GM12878 (cell line): Measurements from ENCODE around the gene ZBED4. TPM values are rescaled to one million over a fixed set of nuclear protein-coding genes. Genes with fewer than 3 reads are reported as not detected.

Experiments
- ATAC-seq: fragments of 200-7000 bp; cut with Tn5 transposase; 3 replicates; pipeline ENCODE4 v1.9.1; 2020; ENCODE audit warnings: mild to moderate bottlenecking, moderate library complexity
- BruUV-seq: library from RNA; stranded (reverse); fragments of 400-500 nt; replicated peaks from 2 replicates; lab custom pipeline; 2021; lab: Mats Ljungman, UMichigan
- CTCF ChIA-PET: fragments of 300-600 bp; sonication (Branson Sonifier 250); formaldehyde crosslinking; extraction: SDS; loops from one replicate; lab custom pipeline; 2021; ENCODE audit warnings: inconsistent platforms; lab: Yijun Ruan, JAX
- POLR2A ChIA-PET: fragments of 350-600 bp; formaldehyde crosslinking; extraction: SDS; loops from one replicate; lab custom pipeline; 2021; ENCODE audit warnings: inconsistent platforms; lab: Charles Lee
- RAD21 ChIA-PET: fragments of 300-600 bp; sonication (Branson Sonifier 250); formaldehyde crosslinking; loops from one replicate; lab custom pipeline; 2023; ENCODE audit warnings: antibody characterized with exemption; ENCODE audit not compliant: unreplicated experiment; lab: Charles Lee
- SMC1A ChIA-PET: fragments of 300-600 bp; sonication (Branson Sonifier 250); formaldehyde crosslinking; loops from one replicate; lab custom pipeline; 2023; ENCODE audit not compliant: unreplicated experiment, uncharacterized antibody; lab: Charles Lee
- DNase-seq: peaks from one replicate; pipeline ENCODE4 v3.0.0-alpha.2; 2011; ENCODE audit warnings: low read depth, low spot score
- FAIRE-seq: peaks from 3 replicates; lab custom pipeline; 2011; peaks lifted over from hg19 to GRCh38; lab: Jason Lieb, UNC
- H2AFZ ChIP-seq: 2 replicates; pipeline ENCODE4 v1.6.0; 2011; ENCODE audit warnings: low read depth, low read length, control low read depth; ENCODE audit not compliant: control insufficient read depth
- H3K27ac ChIP-seq: 2 replicates; pipeline ENCODE4 v1.5.1; 2011; ENCODE audit warnings: control low read depth; ENCODE audit not compliant: control insufficient read depth, insufficient read depth
- H3K27me3 ChIP-seq, 2 experiments: replicated peaks in 1 of 2; 2 replicates each; pipeline versions ENCODE4 v1.6.0 to v1.6.1; 2011; ENCODE audit warnings: low read length in 1 of 2; ENCODE audit not compliant: control insufficient read depth in 2 of 2, insufficient read depth in 2 of 2
- H3K36me3 ChIP-seq, 2 experiments: 2 replicates each; pipeline ENCODE4 v1.5.1; 2011; ENCODE audit warnings: low read length in 1 of 2; ENCODE audit not compliant: control insufficient read depth in 2 of 2, insufficient read depth in 2 of 2
- H3K4me1 ChIP-seq: 2 replicates; pipeline ENCODE4 v1.6.1; 2011; ENCODE audit warnings: mild to moderate bottlenecking, low read length, moderate library complexity, mixed read lengths; ENCODE audit not compliant: control insufficient read depth, insufficient read depth
- H3K4me2 ChIP-seq: 2 replicates; pipeline ENCODE4 v1.6.0; 2011; ENCODE audit warnings: control low read depth; ENCODE audit not compliant: control insufficient read depth, insufficient read depth
- H3K4me3 ChIP-seq: fragments of 200-600 bp; sonication (generic); 2 replicates; pipeline ENCODE4 v1.5.1; 2016
- H3K79me2 ChIP-seq: 2 replicates; pipeline ENCODE4 v1.6.0; 2011; ENCODE audit warnings: low read length; ENCODE audit not compliant: control insufficient read depth, insufficient read depth
- H3K9ac ChIP-seq: 2 replicates; pipeline ENCODE4 v1.8.0; 2011; ENCODE audit warnings: low read length, control low read depth, mixed read lengths; ENCODE audit not compliant: control insufficient read depth, insufficient read depth
- H3K9me3 ChIP-seq: replicated peaks from 3 replicates; pipeline ENCODE4 v1.5.1; 2011; ENCODE audit warnings: mild to moderate bottlenecking, low read length; ENCODE audit not compliant: control insufficient read depth, insufficient read depth
- H4K20me1 ChIP-seq: 2 replicates; pipeline ENCODE4 v1.6.0; 2011; ENCODE audit not compliant: control insufficient read depth, insufficient read depth
- MXI1 ChIP-seq: fragments of 150-350 bp; IDR thresholded peaks from 2 replicates; pipeline ENCODE4 v1.6.1; 2011; ENCODE audit warnings: low read depth, mild to moderate bottlenecking, inconsistent platforms, low read length, improper control_type of control experiment
- PKNOX1 ChIP-seq: fragments of 450-650 bp; IDR thresholded peaks from 2 replicates; pipeline ENCODE4 v1.6.1; 2016; ENCODE audit warnings: mild to moderate bottlenecking
- RAD21 ChIP-seq: IDR thresholded peaks from 2 replicates; pipeline ENCODE4 v1.6.1; 2011; ENCODE audit warnings: mild to moderate bottlenecking, low read depth, low read length, moderate library complexity; ENCODE audit not compliant: insufficient read depth
- RAD51 ChIP-seq: fragments of 450-650 bp; IDR thresholded peaks from 2 replicates; pipeline ENCODE4 v1.6.1; 2016; ENCODE audit warnings: moderate library complexity, mild to moderate bottlenecking, inconsistent platforms
- SMAD1 ChIP-seq: fragments of 450-650 bp; IDR thresholded peaks from 2 replicates; pipeline ENCODE4 v1.6.1; 2018; ENCODE audit warnings: mild to moderate bottlenecking, low read depth; ENCODE audit not compliant: partially characterized antibody
- SMARCA5 ChIP-seq: fragments of 450-650 bp; IDR thresholded peaks from 2 replicates; pipeline ENCODE4 v1.6.1; 2017; ENCODE audit warnings: mild to moderate bottlenecking
- SP1 ChIP-seq: IDR thresholded peaks from one replicate; pipeline ENCODE4 v1.6.1; 2011; ENCODE audit warnings: low read depth, low read length
- SREBF2 ChIP-seq: IDR thresholded peaks from 2 replicates; pipeline ENCODE4 v1.6.1; 2012; ENCODE audit warnings: mild to moderate bottlenecking, low read length
- SRF ChIP-seq, 2 experiments: IDR thresholded peaks; 2 replicates each; pipeline ENCODE4 v1.6.1; 2011; ENCODE audit warnings: low read depth in 2 of 2, low read length in 2 of 2, mild to moderate bottlenecking in 1 of 2, moderate library complexity in 1 of 2
- STAT3 ChIP-seq: IDR thresholded peaks from 2 replicates; pipeline ENCODE4 v1.6.1; 2011; ENCODE audit warnings: low read depth, low read length, improper control_type of control experiment
- USF2 ChIP-seq: IDR thresholded peaks from 2 replicates; pipeline ENCODE4 v1.6.1; 2011; ENCODE audit warnings: low read depth, low read length, improper control_type of control experiment, borderline replicate concordance
- ZBTB11 ChIP-seq: fragments of 450-650 bp; formaldehyde crosslinking; IDR thresholded peaks from 2 replicates; pipeline ENCODE4 v1.5.0; 2022; ENCODE audit warnings: mild to moderate bottlenecking, missing genetic modification characterization
- WGBS: methylation state at CpG from one replicate; pipeline ENCODE4 v1.1.6; 2016; ENCODE audit warnings: low lambda C conversion rate; ENCODE audit not compliant: insufficient replicate concordance, insufficient coverage; ENCODE audit errors: missing lambda C conversion rate; 5-methylcytosine and 5-hydroxymethylcytosine counted together
- in situ Hi-C: fragments of 300-500 bp; cut with MboI; formaldehyde crosslinking; loops from 9 replicates; pipeline ENCODE4 v1.14.3; 2018; ENCODE audit warnings: mixed read lengths
- intact Hi-C: fragments of 100-400 bp; cut with micrococcal nuclease; formaldehyde crosslinking; loops from one replicate; pipeline ENCODE4 v1.14.2; 2022; ENCODE audit not compliant: unreplicated experiment
- polyA plus RNA-seq, 11 experiments: library from polyadenylated mRNA; depleted of rRNA in 4 of 11; unstranded in 6 of 11; stranded (reverse) in 5 of 11; fragments of >200 nt; fragmentation: Nextera tagmentation in 4 of 11; fragmentation: Illumina TruSeq in 1 of 11; extraction: Ambion mirVana in 4 of 11; extraction: Trizol in 1 of 11; gene quantifications; 1 replicate in 1 of 11; 2 replicates in 10 of 11; pipeline versions ENCODE4 v1.2.1 to v1.2.3, GENCODE V29; 2011 to 2016; ENCODE audit warnings: inconsistent platforms in 2 of 11, missing spikeins in 2 of 11, low read depth in 1 of 11
- total RNA-seq, 4 experiments: library from RNA; depleted of rRNA in 3 of 4; stranded (reverse); fragments of >200 nt in 3 of 4; fragmentation: Illumina TruSeq in 1 of 4; extraction: Trizol in 1 of 4; gene quantifications; 2 replicates each; pipeline versions ENCODE4 v1.2.1 to v1.2.3, GENCODE V29; 2013 to 2021

The ZBED4 gene
- total and polyA plus RNA-seq, 10 of the 15 experiments (the other 5 are each of a cell fraction or from before 2014, with no cell fraction given): 2.3 to 21.6 (median 12.8) TPM

- Histone ChIP-seq H3K9ac (no peak overlapping the region), H3K4me3 (no peak overlapping the region), H3K27me3 (no peaks in the 10 kb centered on the region), H2AFZ (no peak overlapping the region), H3K9me3 (no peaks in the 10 kb centered on the region; the same call in 2 of the 3 replicates), H4K20me1 (no peaks in the 10 kb centered on the region), H3K36me3 (peaks cover 0 to 17% of the 10 kb centered on the region in 2 experiments; a peak in 3 of 4 replicates), H3K27ac (no peak overlapping the region), H3K79me2 (no peaks in the 10 kb centered on the region), H3K4me2 (no peak overlapping the region), H3K4me1 (no peaks in the 10 kb centered on the region)
- ChIA-PET POLR2A (no interaction called here), CTCF (no interaction called here), RAD21 (no interaction called here), SMC1A (no interaction called here)
- TF ChIP-seq USF2 (no peak), STAT3 (no peak), ZBTB11 (no peak), RAD51 (no peak), SREBF2 (no peak), PKNOX1 (no peak), SRF (IDR thresholded peaks at IDR 0.05; ENCODE audit: low read depth in 2 of 2, low read length in 2 of 2) (no peak), MXI1 (no peak), RAD21 (no peak), SMAD1 (no peak), SP1 (no peak), SMARCA5 (no peak)
- FAIRE-seq (no peak), ATAC-seq (no peak), DNase-seq (no peak)
- intact Hi-C loops: no loop called here
- whole genome bisulfite sequencing: 91% methylated on average over 17 of the region's 17 CpGs
- in situ Hi-C loops: no loop called here
- BruUV-seq: TSS peak; percentile 24
These were observed 49.8 kb downstream of the ZBED4 start for GRCh38 chr22:49903322-49904039.
